Astrocyte (in vitro differentiated cells and primary cell): ENCODE results near the gene DIAPH3. TPM values are rescaled to one million over a fixed set of nuclear protein-coding genes. Genes with fewer than 3 reads are reported as not detected.

Experiments
- DNase-seq: peaks from one replicate; pipeline ENCODE4 v3.0.0-alpha.2; 2010; ENCODE audit warnings: low read depth
- FAIRE-seq: peaks from 2 replicates; lab custom pipeline; 2011; peaks lifted over from hg19 to GRCh38; lab: Jason Lieb, UNC
- H2AFZ ChIP-seq: 2 replicates; pipeline ENCODE4 v1.6.0; 2012; ENCODE audit warnings: low read depth, low read length, inconsistent platforms
- H3K27ac ChIP-seq: 2 replicates; pipeline ENCODE4 v1.5.1; 2011; ENCODE audit warnings: low read depth, low read length, inconsistent platforms
- H3K27me3 ChIP-seq: 2 replicates; pipeline ENCODE4 v1.6.0; 2011; ENCODE audit warnings: low read length, inconsistent platforms; ENCODE audit not compliant: insufficient read depth
- H3K36me3 ChIP-seq: 2 replicates; pipeline ENCODE4 v1.5.1; 2011; ENCODE audit warnings: low read length, inconsistent platforms; ENCODE audit not compliant: insufficient read depth
- H3K4me1 ChIP-seq: 2 replicates; pipeline ENCODE4 v1.5.1; 2011; ENCODE audit warnings: low read length, inconsistent platforms; ENCODE audit not compliant: insufficient read depth
- H3K4me2 ChIP-seq: 2 replicates; pipeline ENCODE4 v1.6.0; 2012; ENCODE audit warnings: low read length, inconsistent platforms
- H3K4me3 ChIP-seq: 2 replicates; pipeline ENCODE4 v1.5.1; 2011; ENCODE audit warnings: low read depth, mild to moderate bottlenecking, low read length, inconsistent platforms; ENCODE audit not compliant: insufficient read depth
- H3K79me2 ChIP-seq: 2 replicates; pipeline ENCODE4 v1.6.0; 2012; ENCODE audit warnings: mild to moderate bottlenecking, low read length, inconsistent platforms; ENCODE audit not compliant: insufficient read depth
- H3K9ac ChIP-seq: 2 replicates; pipeline ENCODE4 v1.6.0; 2012; ENCODE audit warnings: mild to moderate bottlenecking, low read length, inconsistent platforms
- H3K9me3 ChIP-seq: 2 replicates; pipeline ENCODE4 v1.5.1; 2012; ENCODE audit warnings: low read depth, mild to moderate bottlenecking, low read length, inconsistent platforms; ENCODE audit not compliant: insufficient read depth
- H4K20me1 ChIP-seq: 2 replicates; pipeline ENCODE4 v1.6.0; 2012; ENCODE audit warnings: low read length, inconsistent platforms; ENCODE audit not compliant: insufficient read depth
- H3K27ac Mint-ChIP-seq: one replicate; pipeline ENCODE4 v1.8.0; 2021; ENCODE audit warnings: mild to moderate bottlenecking, mixed read lengths; ENCODE audit not compliant: unreplicated experiment
- H3K27me3 Mint-ChIP-seq: one replicate; pipeline ENCODE4 v1.8.0; 2021; ENCODE audit warnings: low read depth, mixed read lengths; ENCODE audit not compliant: unreplicated experiment
- H3K36me3 Mint-ChIP-seq: one replicate; pipeline ENCODE4 v1.8.0; 2021; ENCODE audit warnings: low read depth, mixed read lengths; ENCODE audit not compliant: unreplicated experiment
- H3K4me1 Mint-ChIP-seq: one replicate; pipeline ENCODE4 v1.8.0; 2021; ENCODE audit warnings: low read depth, mixed read lengths; ENCODE audit not compliant: unreplicated experiment
- H3K4me3 Mint-ChIP-seq: one replicate; pipeline ENCODE4 v1.8.0; 2021; ENCODE audit warnings: mild to moderate bottlenecking, moderate library complexity, mixed read lengths; ENCODE audit not compliant: unreplicated experiment
- H3K9me3 Mint-ChIP-seq: one replicate; pipeline ENCODE4 v1.8.0; 2021; ENCODE audit warnings: mild to moderate bottlenecking, mixed read lengths; ENCODE audit not compliant: unreplicated experiment
- CTCF ChIP-seq: IDR thresholded peaks from 2 replicates; pipeline ENCODE4 v1.5.1; 2011; ENCODE audit warnings: low read depth, mild to moderate bottlenecking, inconsistent platforms, low read length, moderate library complexity; ENCODE audit not compliant: insufficient read depth
- EZH2 ChIP-seq: IDR thresholded peaks from 2 replicates; pipeline ENCODE4 v1.6.1; 2012; ENCODE audit warnings: mild to moderate bottlenecking, low read length, inconsistent platforms; ENCODE audit not compliant: insufficient read depth
- total RNA-seq: library from RNA; stranded (reverse); gene quantifications from 2 replicates; pipeline ENCODE4 v1.2.1, GENCODE V29; 2021

The DIAPH3 gene
- total RNA-seq, 1 donor from 2014 or later = 19.0 TPM

GRCh38 chr13:59954601-59955000 is 209.1 kb downstream of the DIAPH3 start:
- no peak overlapping the region for H3K4me2 ChIP-seq
- no peaks in the 10 kb centered on the region for H3K79me2 ChIP-seq
- H4K20me1 ChIP-seq = no peaks in the 10 kb centered on the region
- H3K4me3 ChIP-seq = no peak overlapping the region
- no peaks in the 10 kb centered on the region for H3K4me1 ChIP-seq
- no peaks in the 10 kb centered on the region for H3K27me3 ChIP-seq
- no peaks in the 10 kb centered on the region for H3K27me3 Mint-ChIP-seq
- H3K4me1 Mint-ChIP-seq = peaks cover 5% of the 10 kb centered on the region
- H3K4me3 Mint-ChIP-seq = no peak overlapping the region
- TF ChIP-seq CTCF (no peak), EZH2 (no peak)
- peaks cover 24% of the 10 kb centered on the region for H3K36me3 Mint-ChIP-seq
- no peak for DNase-seq
- H3K36me3 ChIP-seq = no peaks in the 10 kb centered on the region
- no peak overlapping the region for H3K27ac Mint-ChIP-seq
- no peaks in the 10 kb centered on the region for H3K9me3 ChIP-seq
- FAIRE-seq = no peak
- no peak overlapping the region for H2AFZ ChIP-seq
- H3K27ac ChIP-seq = no peak overlapping the region
- no peak overlapping the region for H3K9ac ChIP-seq
- peaks cover 4% of the 10 kb centered on the region for H3K9me3 Mint-ChIP-seq

- Histone ChIP-seq H3K4me2 (no peak overlapping the region), H3K9ac (no peak overlapping the region), H3K27ac (no peak overlapping the region), H3K27me3 (no peaks in the 10 kb centered on the region), H2AFZ (no peak overlapping the region), H3K79me2 (no peaks in the 10 kb centered on the region), H3K4me3 (no peak overlapping the region), H3K4me1 (peaks cover 2% of the 10 kb centered on the region), H3K36me3 (no peaks in the 10 kb centered on the region), H4K20me1 (no peaks in the 10 kb centered on the region), H3K9me3 (no peaks in the 10 kb centered on the region)
- Mint-ChIP-seq H3K4me3 (no peak overlapping the region), H3K27me3 (no peaks in the 10 kb centered on the region), H3K4me1 (peaks cover 5% of the 10 kb centered on the region), H3K27ac (no peak overlapping the region), H3K36me3 (peaks cover 11% of the 10 kb centered on the region), H3K9me3 (no peaks in the 10 kb centered on the region)
- TF ChIP-seq CTCF (no peak), EZH2 (no peak)
- DNase-seq = no peak
- FAIRE-seq = no peak
These were observed 212.7 kb downstream of the DIAPH3 start for GRCh38 chr13:59951011-59951410.

GRCh38 chr13:59950266-59950665 is 213.5 kb downstream of the DIAPH3 start:
- Mint-ChIP-seq H3K36me3 (peaks cover 3% of the 10 kb centered on the region), H3K27ac (no peak overlapping the region), H3K4me3 (no peak overlapping the region), H3K27me3 (no peaks in the 10 kb centered on the region), H3K4me1 (peaks cover 5% of the 10 kb centered on the region), H3K9me3 (no peaks in the 10 kb centered on the region)
- no peak for DNase-seq
- no peak overlapping the region for H3K4me3 ChIP-seq
- no peaks in the 10 kb centered on the region for H3K79me2 ChIP-seq
- TF ChIP-seq CTCF = no peak
- TF ChIP-seq EZH2 = no peak
- no peak overlapping the region for H3K4me2 ChIP-seq
- H3K36me3 ChIP-seq = no peaks in the 10 kb centered on the region
- no peaks in the 10 kb centered on the region for H4K20me1 ChIP-seq
- H3K9ac ChIP-seq = no peak overlapping the region
- no peak for FAIRE-seq
- no peaks in the 10 kb centered on the region for H3K27me3 ChIP-seq
- H2AFZ ChIP-seq = no peak overlapping the region
- H3K4me1 ChIP-seq = peaks cover 2% of the 10 kb centered on the region
- H3K27ac ChIP-seq = no peak overlapping the region
- no peaks in the 10 kb centered on the region for H3K9me3 ChIP-seq
